K562 (cell line): Measurements from ENCODE around the gene JMJD1C. TPM values are rescaled to one million over a fixed set of nuclear protein-coding genes. Genes with fewer than 3 reads are reported as not detected.

Experiments used
- FOS ChIP-seq: IDR thresholded peaks from 3 replicates; pipeline ENCODE4 v1.6.1; 2011; ENCODE audit not compliant: insufficient read length; ENCODE audit errors: extremely low read depth
- YBX1 ChIP-seq: fragments of 450-650 bp; IDR thresholded peaks from 2 replicates; pipeline ENCODE4 v1.7.1; 2016; ENCODE audit warnings: mild to moderate bottlenecking
- ZBTB49 ChIP-seq: sonication (generic); formaldehyde crosslinking; IDR thresholded peaks from 2 replicates; pipeline ENCODE4 v1.8.0; 2022; ENCODE audit warnings: missing genetic modification reagents, mild to moderate bottlenecking, borderline replicate concordance
- ZC3H11A ChIP-seq: IDR thresholded peaks from 2 replicates; pipeline ENCODE4 v1.6.1; 2012; ENCODE audit warnings: low read depth, low read length, improper control_type of control experiment
- polyA plus RNA-seq, 8 experiments: library from polyadenylated mRNA; depleted of rRNA in 4 of 8; stranded (reverse) in 5 of 8; unstranded in 3 of 8; fragments of >200 nt; fragmentation: Nextera tagmentation in 2 of 8; fragmentation: Illumina TruSeq in 1 of 8; extraction: Ambion mirVana in 2 of 8; extraction: Trizol in 1 of 8; gene quantifications; 2 replicates each; pipeline versions ENCODE4 v1.2.1 to v1.2.3, GENCODE V29; 2011 to 2014; ENCODE audit warnings: inconsistent platforms in 1 of 8, missing spikeins in 1 of 8
- total RNA-seq, 7 experiments: library from RNA; depleted of rRNA in 6 of 7; stranded (reverse); fragments of >200 nt in 6 of 7; fragmentation: Illumina TruSeq in 2 of 7; extraction: Trizol in 2 of 7; gene quantifications; 2 replicates each; pipeline versions ENCODE4 v1.2.1 to v1.2.3, GENCODE V29; 2011 to 2021; ENCODE audit warnings: low replicate concordance in 1 of 7
- TF ChIP-seq, protein P1 (sequence below): sonication (generic); formaldehyde crosslinking; IDR thresholded peaks from 2 replicates; pipeline ENCODE4 v1.8.0; 2023; ENCODE audit warnings: missing genetic modification reagents, mild to moderate bottlenecking, borderline replicate concordance
- TF ChIP-seq, protein P2 (sequence below): fragments of 250-450 bp; sonication (Bioruptor Pico); IDR thresholded peaks from 2 replicates; pipeline ENCODE4 v1.4.0; 2020; ENCODE audit warnings: mild to moderate bottlenecking, moderate library complexity
- TF ChIP-seq, protein P3 (sequence below): fragments of 450-650 bp; IDR thresholded peaks from 2 replicates; pipeline ENCODE4 v1.7.0; 2016; ENCODE audit warnings: borderline replicate concordance

The JMJD1C gene
- total and polyA plus RNA-seq, 9 of the 15 experiments (the other 6 are each of a cell fraction or from before 2014, with no cell fraction given) = 25.3 to 68.0 (median 47.2) TPM

GRCh38 chr10:63487990-63488389, 22.2 kb upstream of the JMJD1C start (continued):
- TF ChIP-seq, protein P1, sequence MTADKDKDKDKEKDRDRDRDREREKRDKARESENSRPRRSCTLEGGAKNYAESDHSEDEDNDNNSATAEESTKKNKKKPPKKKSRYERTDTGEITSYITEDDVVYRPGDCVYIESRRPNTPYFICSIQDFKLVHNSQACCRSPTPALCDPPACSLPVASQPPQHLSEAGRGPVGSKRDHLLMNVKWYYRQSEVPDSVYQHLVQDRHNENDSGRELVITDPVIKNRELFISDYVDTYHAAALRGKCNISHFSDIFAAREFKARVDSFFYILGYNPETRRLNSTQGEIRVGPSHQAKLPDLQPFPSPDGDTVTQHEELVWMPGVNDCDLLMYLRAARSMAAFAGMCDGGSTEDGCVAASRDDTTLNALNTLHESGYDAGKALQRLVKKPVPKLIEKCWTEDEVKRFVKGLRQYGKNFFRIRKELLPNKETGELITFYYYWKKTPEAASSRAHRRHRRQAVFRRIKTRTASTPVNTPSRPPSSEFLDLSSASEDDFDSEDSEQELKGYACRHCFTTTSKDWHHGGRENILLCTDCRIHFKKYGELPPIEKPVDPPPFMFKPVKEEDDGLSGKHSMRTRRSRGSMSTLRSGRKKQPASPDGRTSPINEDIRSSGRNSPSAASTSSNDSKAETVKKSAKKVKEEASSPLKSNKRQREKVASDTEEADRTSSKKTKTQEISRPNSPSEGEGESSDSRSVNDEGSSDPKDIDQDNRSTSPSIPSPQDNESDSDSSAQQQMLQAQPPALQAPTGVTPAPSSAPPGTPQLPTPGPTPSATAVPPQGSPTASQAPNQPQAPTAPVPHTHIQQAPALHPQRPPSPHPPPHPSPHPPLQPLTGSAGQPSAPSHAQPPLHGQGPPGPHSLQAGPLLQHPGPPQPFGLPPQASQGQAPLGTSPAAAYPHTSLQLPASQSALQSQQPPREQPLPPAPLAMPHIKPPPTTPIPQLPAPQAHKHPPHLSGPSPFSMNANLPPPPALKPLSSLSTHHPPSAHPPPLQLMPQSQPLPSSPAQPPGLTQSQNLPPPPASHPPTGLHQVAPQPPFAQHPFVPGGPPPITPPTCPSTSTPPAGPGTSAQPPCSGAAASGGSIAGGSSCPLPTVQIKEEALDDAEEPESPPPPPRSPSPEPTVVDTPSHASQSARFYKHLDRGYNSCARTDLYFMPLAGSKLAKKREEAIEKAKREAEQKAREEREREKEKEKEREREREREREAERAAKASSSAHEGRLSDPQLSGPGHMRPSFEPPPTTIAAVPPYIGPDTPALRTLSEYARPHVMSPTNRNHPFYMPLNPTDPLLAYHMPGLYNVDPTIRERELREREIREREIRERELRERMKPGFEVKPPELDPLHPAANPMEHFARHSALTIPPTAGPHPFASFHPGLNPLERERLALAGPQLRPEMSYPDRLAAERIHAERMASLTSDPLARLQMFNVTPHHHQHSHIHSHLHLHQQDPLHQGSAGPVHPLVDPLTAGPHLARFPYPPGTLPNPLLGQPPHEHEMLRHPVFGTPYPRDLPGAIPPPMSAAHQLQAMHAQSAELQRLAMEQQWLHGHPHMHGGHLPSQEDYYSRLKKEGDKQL (CRISPR knock-in tag) = no peak
- TF ChIP-seq ZC3H11A (no peak), YBX1 (no peak), ZBTB49 (CRISPR knock-in tag) (no peak), FOS (no peak)
- TF ChIP-seq, protein P2, sequence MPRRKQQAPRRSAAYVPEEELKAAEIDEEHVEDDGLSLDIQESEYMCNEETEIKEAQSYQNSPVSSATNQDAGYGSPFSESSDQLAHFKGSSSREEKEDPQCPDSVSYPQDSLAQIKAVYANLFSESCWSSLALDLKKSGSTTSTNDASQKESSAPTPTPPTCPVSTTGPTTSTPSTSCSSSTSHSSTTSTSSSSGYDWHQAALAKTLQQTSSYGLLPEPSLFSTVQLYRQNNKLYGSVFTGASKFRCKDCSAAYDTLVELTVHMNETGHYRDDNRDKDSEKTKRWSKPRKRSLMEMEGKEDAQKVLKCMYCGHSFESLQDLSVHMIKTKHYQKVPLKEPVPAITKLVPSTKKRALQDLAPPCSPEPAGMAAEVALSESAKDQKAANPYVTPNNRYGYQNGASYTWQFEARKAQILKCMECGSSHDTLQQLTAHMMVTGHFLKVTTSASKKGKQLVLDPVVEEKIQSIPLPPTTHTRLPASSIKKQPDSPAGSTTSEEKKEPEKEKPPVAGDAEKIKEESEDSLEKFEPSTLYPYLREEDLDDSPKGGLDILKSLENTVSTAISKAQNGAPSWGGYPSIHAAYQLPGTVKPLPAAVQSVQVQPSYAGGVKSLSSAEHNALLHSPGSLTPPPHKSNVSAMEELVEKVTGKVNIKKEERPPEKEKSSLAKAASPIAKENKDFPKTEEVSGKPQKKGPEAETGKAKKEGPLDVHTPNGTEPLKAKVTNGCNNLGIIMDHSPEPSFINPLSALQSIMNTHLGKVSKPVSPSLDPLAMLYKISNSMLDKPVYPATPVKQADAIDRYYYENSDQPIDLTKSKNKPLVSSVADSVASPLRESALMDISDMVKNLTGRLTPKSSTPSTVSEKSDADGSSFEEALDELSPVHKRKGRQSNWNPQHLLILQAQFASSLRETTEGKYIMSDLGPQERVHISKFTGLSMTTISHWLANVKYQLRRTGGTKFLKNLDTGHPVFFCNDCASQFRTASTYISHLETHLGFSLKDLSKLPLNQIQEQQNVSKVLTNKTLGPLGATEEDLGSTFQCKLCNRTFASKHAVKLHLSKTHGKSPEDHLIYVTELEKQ (CRISPR knock-in tag) = no peak
- TF ChIP-seq, protein P3, sequence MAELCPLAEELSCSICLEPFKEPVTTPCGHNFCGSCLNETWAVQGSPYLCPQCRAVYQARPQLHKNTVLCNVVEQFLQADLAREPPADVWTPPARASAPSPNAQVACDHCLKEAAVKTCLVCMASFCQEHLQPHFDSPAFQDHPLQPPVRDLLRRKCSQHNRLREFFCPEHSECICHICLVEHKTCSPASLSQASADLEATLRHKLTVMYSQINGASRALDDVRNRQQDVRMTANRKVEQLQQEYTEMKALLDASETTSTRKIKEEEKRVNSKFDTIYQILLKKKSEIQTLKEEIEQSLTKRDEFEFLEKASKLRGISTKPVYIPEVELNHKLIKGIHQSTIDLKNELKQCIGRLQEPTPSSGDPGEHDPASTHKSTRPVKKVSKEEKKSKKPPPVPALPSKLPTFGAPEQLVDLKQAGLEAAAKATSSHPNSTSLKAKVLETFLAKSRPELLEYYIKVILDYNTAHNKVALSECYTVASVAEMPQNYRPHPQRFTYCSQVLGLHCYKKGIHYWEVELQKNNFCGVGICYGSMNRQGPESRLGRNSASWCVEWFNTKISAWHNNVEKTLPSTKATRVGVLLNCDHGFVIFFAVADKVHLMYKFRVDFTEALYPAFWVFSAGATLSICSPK = no peak
